Endodermal cell (in vitro differentiated cells): ENCODE results near the gene SESN3. TPM values are rescaled to one million over a fixed set of nuclear protein-coding genes. Genes with fewer than 3 reads are reported as not detected.

Source experiments
- DNase-seq: peaks from one replicate; pipeline ENCODE4 v3.0.0-alpha.2; 2017
- H3K27ac ChIP-seq: 2 replicates; pipeline ENCODE4 v1.5.1; 2013; ENCODE audit warnings: mild to moderate bottlenecking, low read depth, low read length, moderate library complexity
- H3K27me3 ChIP-seq: 2 replicates; pipeline ENCODE4 v1.6.1; 2013; ENCODE audit warnings: mild to moderate bottlenecking, low read length, moderate library complexity; ENCODE audit not compliant: insufficient read depth, control insufficient read depth, poor library complexity, severe bottlenecking
- H3K36me3 ChIP-seq: 2 replicates; pipeline ENCODE4 v1.7.0; 2013; ENCODE audit warnings: mild to moderate bottlenecking, low read length, moderate library complexity; ENCODE audit not compliant: control insufficient read depth, insufficient read depth
- H3K4me1 ChIP-seq: one replicate; pipeline ENCODE4 v1.7.0; 2013; ENCODE audit warnings: low read length; ENCODE audit not compliant: control insufficient read depth, insufficient read depth
- H3K4me3 ChIP-seq: 2 replicates; pipeline ENCODE4 v1.5.1; 2013; ENCODE audit warnings: mild to moderate bottlenecking, low read length, moderate library complexity
- H3K9ac ChIP-seq: 2 replicates; pipeline ENCODE4 v1.6.1; 2013; ENCODE audit warnings: mild to moderate bottlenecking, low read length, moderate library complexity; ENCODE audit not compliant: poor library complexity, severe bottlenecking; ENCODE audit errors: extremely low read depth
- H3K9me3 ChIP-seq: 2 replicates; pipeline ENCODE4 v1.6.1; 2013; ENCODE audit warnings: mild to moderate bottlenecking, low read length, moderate library complexity; ENCODE audit not compliant: control insufficient read depth
- H3K27ac Mint-ChIP-seq: 2 replicates; pipeline ENCODE4 v1.8.0; 2020; ENCODE audit warnings: mixed read lengths
- H3K27me3 Mint-ChIP-seq: 2 replicates; pipeline ENCODE4 v1.8.0; 2021; ENCODE audit warnings: mild to moderate bottlenecking, mixed read lengths; ENCODE audit not compliant: insufficient read depth
- H3K36me3 Mint-ChIP-seq: 2 replicates; pipeline ENCODE4 v1.8.0; 2020; ENCODE audit warnings: low read depth, mixed read lengths
- H3K4me1 Mint-ChIP-seq: 2 replicates; pipeline ENCODE4 v1.8.0; 2020; ENCODE audit warnings: mixed read lengths
- H3K4me3 Mint-ChIP-seq: 2 replicates; pipeline ENCODE4 v1.8.0; 2020; ENCODE audit warnings: mild to moderate bottlenecking, moderate library complexity, mixed read lengths
- H3K9me3 Mint-ChIP-seq: 2 replicates; pipeline ENCODE4 v1.8.0; 2020; ENCODE audit warnings: mild to moderate bottlenecking, mixed read lengths
- WGBS, 2 experiments: methylation state at CpG; one replicate each; pipeline versions ENCODE4 v1.1.5 to v1.1.7; 2013; ENCODE audit warnings: missing lambda C conversion rate in 2 of 2, mixed read lengths in 1 of 2; ENCODE audit not compliant: insufficient coverage in 1 of 2, insufficient read length in 1 of 2; 5-methylcytosine and 5-hydroxymethylcytosine counted together
- total RNA-seq, 2 donors: library from RNA; stranded (reverse); fragmentation: NEBNext Ultra II Directional in 1 of 2; extraction: Animal tissue kit (Norgen Biotek cat#: 25700) in 1 of 2; gene quantifications; 2 replicates in 1 of 2; 3 replicates in 1 of 2; pipeline ENCODE4 v1.2.1, GENCODE V29; 2021
- TF ChIP-seq, protein P1 (sequence below): fragments of 200-600 bp; sonication (generic); conservative IDR thresholded peaks from 2 replicates; pipeline ENCODE4 v1.5.0; 2021; ENCODE audit warnings: antibody characterized with exemption, mild to moderate bottlenecking

Gene SESN3
- total RNA-seq, 2 donors from 2014 or later = 33.6 to 43.1 TPM

DNA sequence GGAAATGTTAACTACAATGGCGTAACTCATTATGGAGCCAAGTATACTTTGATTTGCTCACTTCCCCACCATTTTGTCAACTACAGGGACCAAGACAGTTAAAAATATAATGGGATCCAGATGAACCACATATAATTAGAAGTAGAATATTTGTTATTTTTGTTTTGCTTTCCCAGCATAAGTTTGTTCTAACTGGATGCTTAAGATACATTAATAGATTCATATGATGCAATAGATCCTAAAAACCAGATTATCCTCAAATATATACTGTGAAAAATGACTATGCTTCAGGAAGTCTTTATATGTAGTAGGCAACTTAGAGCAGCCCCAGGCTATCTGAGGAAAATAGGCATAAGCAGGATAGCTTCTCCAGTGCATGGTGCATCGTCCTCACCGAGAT lies 38.3 kb downstream of the SESN3 start:
- Mint-ChIP-seq H3K27ac (no peak overlapping the region), H3K36me3 (peaks cover 16% of the 10 kb centered on the region), H3K27me3 (no peaks in the 10 kb centered on the region), H3K9me3 (no peaks in the 10 kb centered on the region), H3K4me3 (no peak overlapping the region), H3K4me1 (peaks cover 7% of the 10 kb centered on the region)
- Histone ChIP-seq H3K27ac (no peak overlapping the region), H3K4me1 (no peaks in the 10 kb centered on the region), H3K9me3 (no peaks in the 10 kb centered on the region), H3K27me3 (no peaks in the 10 kb centered on the region), H3K9ac (no peak overlapping the region), H3K36me3 (no peaks in the 10 kb centered on the region), H3K4me3 (no peak overlapping the region)
- WGBS, 2 experiments = 90 to 93% methylated on average over 2 to 3 of the region's 3 CpGs
- no peak for DNase-seq
- TF ChIP-seq, protein P1, sequence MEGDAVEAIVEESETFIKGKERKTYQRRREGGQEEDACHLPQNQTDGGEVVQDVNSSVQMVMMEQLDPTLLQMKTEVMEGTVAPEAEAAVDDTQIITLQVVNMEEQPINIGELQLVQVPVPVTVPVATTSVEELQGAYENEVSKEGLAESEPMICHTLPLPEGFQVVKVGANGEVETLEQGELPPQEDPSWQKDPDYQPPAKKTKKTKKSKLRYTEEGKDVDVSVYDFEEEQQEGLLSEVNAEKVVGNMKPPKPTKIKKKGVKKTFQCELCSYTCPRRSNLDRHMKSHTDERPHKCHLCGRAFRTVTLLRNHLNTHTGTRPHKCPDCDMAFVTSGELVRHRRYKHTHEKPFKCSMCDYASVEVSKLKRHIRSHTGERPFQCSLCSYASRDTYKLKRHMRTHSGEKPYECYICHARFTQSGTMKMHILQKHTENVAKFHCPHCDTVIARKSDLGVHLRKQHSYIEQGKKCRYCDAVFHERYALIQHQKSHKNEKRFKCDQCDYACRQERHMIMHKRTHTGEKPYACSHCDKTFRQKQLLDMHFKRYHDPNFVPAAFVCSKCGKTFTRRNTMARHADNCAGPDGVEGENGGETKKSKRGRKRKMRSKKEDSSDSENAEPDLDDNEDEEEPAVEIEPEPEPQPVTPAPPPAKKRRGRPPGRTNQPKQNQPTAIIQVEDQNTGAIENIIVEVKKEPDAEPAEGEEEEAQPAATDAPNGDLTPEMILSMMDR = no peak

DNA sequence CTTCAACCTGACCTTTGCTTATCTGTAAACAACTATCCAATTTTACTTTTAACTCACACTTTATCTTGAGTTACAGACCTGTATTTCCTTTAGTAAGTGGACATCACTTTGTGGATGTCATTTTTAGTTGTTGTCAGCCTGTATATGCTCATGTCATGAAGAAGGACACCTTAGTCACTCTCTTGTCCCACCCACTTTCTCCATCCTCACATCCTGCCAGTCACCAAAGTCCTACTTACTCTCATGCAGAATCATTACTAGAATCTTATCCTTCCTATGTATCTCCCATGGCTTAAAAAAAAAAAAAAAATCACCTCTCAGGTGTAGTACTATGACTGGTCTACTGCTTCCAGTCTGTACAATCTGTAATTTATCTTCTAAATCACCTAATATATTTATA lies 43.3 kb downstream of the SESN3 start:
- TF ChIP-seq, protein P1 = no peak
- no peak for DNase-seq
- no peak overlapping the region for H3K9ac ChIP-seq
- Mint-ChIP-seq H3K36me3 (peaks cover 21% of the 10 kb centered on the region), H3K4me3 (no peak overlapping the region), H3K27me3 (no peaks in the 10 kb centered on the region), H3K27ac (no peak overlapping the region), H3K4me1 (no peaks in the 10 kb centered on the region), H3K9me3 (no peaks in the 10 kb centered on the region)
- no peak overlapping the region for H3K27ac ChIP-seq
- no peaks in the 10 kb centered on the region for H3K27me3 ChIP-seq
- peaks cover 3% of the 10 kb centered on the region for H3K36me3 ChIP-seq
- H3K4me1 ChIP-seq = no peaks in the 10 kb centered on the region
- no peak overlapping the region for H3K4me3 ChIP-seq
- no peaks in the 10 kb centered on the region for H3K9me3 ChIP-seq

DNA sequence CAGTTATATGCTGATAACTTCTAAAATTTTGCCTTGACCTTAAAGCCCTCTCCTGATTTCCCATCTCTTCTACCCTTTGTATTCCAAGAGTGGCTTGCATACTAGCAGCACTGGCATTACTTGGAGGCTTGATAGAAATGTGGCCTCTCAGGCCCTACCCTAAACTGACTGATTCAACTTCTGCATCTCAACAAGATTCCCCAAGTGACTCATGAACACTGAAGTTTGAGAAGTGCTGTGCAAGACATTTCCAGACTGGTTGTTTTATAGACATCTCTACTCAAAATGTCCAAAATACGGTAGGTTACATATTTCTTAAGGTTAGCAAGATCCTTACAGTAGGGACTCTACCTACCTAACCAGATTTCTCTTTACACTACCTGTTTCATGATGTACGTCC lies 48.6 kb downstream of the SESN3 start:
- no peak overlapping the region for H3K27ac ChIP-seq
- H3K9me3 ChIP-seq = no peaks in the 10 kb centered on the region
- Mint-ChIP-seq H3K4me3 (no peak overlapping the region), H3K4me1 (no peaks in the 10 kb centered on the region), H3K36me3 (peaks cover 20% of the 10 kb centered on the region), H3K9me3 (no peaks in the 10 kb centered on the region), H3K27me3 (no peaks in the 10 kb centered on the region), H3K27ac (no peak overlapping the region)
- TF ChIP-seq, protein P1 = no peak
- no peaks in the 10 kb centered on the region for H3K4me1 ChIP-seq
- H3K4me3 ChIP-seq = no peak overlapping the region
- H3K36me3 ChIP-seq = peaks cover 9% of the 10 kb centered on the region
- 93 to 94% methylated on average over 2 of the region's 2 CpGs for WGBS, 2 experiments
- no peak overlapping the region for H3K9ac ChIP-seq
- DNase-seq = no peak
- H3K27me3 ChIP-seq = no peaks in the 10 kb centered on the region
